Measurements from ENCODE around the gene ZNF497.
A peak's percentile ranks its signal among the peaks of the same experiment; 100 is the strongest.
"Not testable (repeated sequence)": the region's sequence is repeated elsewhere in the genome, so short reads cannot be mapped to it uniquely, and the experiment has no call there.

Gene ZNF497

DNA sequence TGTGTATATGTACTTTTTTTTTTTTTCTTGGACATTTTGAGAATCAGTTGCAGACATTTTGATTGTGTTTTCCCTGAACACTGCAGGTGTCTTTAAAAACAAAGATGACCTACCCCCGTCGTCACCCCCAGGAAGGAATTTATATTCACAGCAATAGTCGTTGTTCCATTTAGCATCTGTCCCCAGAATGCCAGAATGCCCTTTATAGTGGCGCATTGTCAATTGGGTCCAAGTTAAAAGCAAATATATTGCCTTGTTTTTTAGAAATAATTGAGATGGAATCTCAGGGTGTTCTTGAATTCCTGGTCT is 31.1 kb upstream of the ZNF497 start:
- no peak for DNase-seq

DNA sequence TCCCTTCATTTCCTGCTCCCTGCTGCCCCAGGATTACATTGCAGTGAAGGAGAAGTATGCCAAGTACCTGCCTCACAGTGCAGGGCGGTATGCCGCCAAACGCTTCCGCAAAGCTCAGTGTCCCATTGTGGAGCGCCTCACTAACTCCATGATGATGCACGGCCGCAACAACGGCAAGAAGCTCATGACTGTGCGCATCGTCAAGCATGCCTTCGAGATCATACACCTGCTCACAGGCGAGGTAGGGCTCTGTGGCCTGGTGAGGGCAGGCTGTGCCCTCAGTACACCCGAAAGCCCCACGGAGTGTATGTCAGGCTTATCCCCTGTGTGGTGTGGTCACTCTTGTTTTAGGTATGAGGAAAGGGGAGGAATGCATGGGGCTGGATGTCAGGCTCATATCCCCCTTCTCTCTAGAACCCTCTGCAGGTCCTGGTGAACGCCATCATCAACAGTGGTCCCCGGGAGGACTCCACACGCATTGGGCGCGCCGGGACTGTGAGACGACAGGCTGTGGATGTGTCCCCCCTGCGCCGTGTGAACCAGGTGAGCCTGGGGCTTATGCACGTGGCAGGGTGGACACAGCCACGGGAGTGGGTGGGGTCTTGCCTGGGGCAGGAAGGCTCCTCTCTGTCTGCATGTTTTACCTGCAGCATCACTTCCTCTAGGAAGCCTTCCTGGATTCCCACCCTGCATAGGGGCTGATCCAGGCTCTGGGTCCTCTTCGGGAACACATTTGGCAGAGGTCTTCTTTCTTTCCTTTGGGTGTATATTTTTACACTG is 30.6 kb upstream of the ZNF497 start:
- no peak for DNase-seq

DNA sequence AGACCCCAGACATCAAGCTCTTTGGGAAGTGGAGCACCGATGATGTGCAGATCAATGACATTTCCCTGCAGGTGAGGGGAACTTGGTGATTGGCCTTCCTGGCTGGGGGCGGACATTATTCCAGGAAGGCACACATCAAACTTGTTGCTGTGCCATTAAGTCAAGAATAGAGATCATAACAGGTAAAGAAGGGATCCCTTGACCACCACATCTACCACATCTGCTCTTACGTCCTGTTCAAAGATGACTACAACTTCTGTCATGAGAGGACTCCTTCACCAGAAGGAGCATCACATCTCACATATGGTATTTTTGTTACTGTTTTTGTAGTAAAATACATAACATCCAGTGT is 25.6 kb upstream of the ZNF497 start:
- DNase-seq: no peak

DNA sequence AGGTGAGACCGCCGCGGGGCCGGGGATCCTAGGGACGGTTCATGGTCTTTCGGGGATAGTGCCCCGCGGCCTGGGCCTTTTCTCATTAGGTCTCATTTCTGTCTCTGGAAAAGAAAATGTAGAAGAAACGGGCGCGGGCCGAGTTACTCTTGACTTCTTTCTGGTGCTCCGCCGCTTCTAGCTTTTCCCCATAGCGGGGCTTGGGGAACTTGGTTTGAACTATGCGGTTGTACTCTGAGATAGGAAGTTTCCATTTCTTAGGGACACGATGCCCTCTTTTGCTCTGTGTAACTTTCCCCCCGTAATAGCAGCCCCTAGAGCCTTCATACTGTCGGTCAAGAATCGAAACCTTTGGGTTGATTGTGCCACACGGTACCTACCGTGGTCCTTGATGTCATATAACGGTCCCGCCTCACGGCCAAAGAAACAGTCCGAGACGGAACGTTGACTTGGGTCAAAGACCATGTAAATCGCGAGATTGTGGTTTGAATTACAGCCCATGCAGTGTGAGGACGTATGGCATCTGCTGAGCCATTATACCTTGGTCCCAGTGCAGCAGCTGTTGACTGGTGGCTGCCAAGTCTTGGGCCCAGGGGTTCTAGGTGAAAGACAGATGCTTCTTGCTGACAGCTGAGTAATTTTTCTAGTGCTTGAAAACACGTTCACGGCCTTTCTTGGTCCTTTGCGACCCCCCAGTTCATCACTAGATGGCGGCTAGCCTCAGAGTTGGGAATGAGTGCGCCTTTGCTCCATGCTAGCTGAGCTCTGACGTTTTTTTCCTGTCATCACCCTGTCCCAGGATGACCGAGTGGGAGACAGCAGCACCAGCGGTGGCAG is 25.0 kb upstream of the ZNF497 start:
- no peak for DNase-seq

DNA sequence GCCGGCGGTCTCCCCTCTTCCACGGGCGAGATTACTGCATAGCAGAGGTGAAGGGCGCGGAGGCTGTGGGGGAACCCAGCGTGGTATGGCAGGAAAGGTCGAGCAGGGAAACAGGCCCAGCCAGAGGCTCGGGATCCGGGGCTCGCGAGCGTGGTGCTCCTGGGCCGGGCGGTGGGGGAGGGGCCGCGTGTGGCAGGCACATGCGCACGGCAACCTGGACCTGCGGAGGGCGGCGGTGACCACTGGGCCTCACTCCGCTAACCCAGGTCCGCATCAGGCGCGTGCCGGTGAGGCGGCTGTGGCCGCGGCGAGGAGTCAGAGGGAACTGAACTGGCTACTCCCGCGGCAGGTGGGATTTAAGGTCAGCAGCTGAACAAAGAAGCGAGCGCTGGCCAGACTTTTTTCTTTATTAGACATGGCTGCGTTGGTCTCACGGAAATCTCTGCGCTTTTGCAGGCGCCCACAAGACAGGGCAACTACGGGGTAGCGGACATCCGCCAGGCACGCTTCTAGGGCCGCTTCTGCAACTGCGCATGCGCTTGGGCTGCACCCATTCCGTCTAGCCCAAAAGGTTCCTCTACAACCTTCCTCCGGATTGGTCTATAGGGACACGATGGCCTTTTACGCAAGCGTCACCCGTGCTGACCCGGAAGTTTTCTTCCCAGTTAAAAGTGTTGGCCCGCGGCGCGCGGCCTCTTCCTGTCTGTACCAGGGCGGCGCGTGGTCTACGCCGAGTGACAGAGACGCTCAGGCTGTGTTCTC is 24.2 kb upstream of the ZNF497 start, which contains the start of gene RPS5:
Gene RPS5, plus strand, starts transcription at position 694 of the 762 bp plus-strand sequence. CDS start 869 bp downstream, outside the sequence.
- DNase-seq: peak; percentile 92 to 95

DNA sequence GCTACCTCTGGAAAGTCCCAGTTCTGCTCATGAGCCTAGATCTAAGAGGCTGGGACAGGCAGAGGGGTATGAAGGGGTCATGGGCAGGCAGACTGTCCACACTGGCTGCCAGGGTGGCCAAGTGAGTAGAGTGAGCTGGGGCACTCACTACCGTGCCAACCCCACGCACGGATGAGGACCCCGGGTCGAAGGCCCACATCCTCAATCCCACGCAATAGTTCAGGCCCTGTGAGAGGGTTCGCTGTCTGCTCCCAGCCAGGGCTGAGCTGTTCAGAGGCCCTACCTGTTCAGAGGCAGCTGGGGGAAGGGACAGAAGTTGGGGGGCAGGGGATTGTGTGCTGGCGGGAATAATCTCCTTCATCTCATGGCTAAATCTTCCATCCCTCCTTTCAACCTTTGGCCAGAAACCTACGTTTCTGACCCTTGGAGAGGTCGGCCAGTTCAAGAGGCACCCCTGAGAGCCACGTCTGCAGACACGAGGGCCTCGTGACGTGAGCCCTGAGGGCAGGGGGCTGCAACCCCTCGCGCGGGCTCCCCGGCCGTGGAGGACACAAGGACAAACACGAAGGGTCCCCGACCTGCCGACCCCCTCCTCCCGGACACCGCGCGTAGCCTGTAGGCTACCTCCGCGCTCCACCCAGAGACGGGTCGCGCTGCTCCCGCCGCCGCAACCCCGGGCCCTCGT is 23.5 kb upstream of the ZNF497 start:
- peak; percentile 46 to 47 for DNase-seq

DNA sequence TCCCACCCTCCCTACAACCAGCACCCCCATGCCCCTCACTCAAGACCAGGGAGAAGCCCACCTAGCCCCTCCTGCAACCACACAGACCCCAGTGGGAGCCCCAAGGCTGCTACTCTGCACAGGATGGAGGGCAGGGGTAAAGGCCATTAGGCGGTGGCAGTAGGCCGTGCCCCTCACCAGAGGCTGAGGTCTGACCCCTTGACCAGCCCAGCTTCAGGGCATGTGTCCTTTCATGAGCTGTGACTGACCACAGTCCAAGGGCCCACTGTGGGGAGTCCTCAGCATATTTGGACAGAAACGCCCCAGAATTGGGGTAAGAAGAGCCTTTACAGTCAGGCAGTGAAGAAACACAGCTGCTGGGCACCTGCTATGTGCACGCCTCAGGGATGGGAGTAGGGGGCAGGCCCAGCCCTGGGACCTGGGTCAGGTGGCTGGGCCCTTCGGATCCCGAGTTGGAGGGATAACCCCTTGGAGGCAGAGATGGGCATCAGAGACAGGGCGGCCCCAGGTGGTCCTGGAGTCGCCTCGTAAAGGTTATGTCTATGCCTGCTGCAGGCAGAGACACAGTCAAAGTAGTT is 22.9 kb upstream of the ZNF497 start:
- no peak for DNase-seq

DNA sequence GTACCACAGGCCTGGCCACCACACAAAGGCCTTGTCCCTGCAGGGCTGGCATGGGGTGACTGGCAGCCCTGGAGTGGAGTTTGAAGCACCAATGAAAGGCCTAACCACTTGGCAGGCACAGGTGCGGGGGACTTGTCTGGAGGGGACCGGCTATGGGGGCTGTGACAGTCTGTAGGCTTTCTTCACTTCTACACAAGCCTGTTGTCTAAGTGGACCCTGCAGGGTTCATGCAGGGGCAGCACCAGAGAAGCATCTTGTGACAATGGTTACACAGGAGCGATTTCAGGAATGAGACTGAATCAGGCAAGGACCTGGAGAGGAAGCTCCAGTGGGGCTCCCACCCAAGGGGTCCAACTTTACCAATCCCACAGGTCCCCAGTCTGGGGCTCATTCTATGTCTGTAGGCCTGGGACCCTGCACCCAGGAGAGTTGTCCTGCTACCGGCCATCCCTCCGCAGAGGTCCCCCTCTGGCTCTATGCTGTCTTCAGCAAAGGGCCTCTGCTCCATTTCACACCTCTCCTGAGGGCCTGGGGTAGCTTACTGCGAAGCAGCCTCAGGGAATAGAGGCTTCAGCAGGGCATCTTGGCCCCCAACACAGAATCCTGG is 20.5 kb upstream of the ZNF497 start:
- no peak for DNase-seq

DNA sequence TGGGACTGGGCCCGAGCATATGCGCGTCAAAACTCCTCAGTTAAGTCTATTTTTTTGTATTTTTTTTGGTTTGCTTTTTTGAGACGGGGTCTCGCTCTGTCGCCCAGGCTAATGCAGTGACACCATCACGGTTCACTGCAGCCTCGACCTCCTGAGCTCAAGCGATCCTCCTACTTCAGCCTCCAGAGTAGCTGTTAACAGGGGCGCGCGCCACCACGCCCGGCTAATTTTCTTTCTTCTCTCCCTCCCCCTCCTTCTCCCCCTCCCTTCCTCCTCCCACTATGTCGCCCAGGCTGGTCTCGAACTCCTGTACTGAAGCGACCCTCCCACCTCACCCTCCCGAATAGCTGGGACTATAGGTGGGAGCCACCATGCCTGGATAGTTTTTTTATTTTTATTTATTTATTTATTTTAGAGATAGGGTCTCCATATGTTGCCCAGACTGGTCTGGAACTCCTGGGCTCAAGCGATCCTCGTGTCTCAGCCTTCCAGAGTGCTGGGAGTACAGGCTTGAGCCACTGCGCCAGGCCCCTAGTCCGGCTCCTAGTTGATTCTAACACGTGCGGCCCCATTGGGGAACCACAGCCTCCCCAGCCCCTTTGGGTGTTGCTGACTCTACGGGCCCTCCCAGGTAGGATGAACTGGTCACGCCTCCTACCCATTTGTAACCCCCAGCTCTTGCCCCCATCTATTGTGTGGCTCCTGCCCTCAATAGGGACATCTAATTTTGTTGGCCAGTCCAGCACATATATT is 19.1 kb upstream of the ZNF497 start:
- DNase-seq: no peak

DNA sequence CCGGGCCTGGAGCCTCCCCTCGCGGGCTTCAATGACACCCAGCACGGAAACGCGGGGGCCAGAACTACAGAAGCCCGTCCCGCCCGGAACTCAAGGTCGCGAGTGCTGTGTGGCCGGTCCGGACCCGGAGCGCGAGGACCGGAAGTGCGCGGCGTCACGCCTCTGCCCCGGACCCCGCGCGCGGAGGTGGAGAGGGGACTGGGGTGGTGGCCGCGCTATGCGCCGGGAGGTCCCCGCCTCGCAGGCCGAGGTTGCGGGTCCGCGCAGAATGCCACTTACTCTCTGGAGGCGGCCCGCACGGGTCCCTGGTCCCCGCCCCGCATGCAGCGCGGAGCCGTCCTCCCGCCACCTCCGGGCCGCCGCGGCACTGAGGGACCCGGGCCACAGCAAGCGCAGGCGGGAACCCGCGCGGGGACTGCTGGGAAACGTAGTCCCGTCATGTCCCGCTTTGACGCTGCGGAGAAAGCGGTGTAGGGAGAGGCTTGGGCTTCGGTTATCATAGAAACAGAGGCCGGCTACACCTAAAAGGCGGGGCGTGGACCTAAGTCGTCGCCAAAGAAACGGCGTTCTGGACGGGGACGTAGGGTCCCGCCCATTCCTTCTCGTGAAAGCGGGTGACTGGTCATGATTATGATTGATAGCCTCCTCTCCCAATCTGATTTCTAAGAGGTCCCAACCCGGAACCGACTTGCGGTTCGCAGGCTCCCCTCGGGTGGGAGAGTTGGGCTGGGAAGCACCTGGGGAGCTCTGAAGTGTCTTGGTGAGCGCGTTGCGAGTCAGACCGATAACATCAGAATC is 18.3 kb upstream of the ZNF497 start, which contains the start of gene ZNF837:
Gene ZNF837, minus strand, starts transcription at position 369 of the 798 bp plus-strand sequence. CDS start 11,698 bp downstream, outside the sequence.
- DNase-seq: peak; percentile 95 to 97

DNA sequence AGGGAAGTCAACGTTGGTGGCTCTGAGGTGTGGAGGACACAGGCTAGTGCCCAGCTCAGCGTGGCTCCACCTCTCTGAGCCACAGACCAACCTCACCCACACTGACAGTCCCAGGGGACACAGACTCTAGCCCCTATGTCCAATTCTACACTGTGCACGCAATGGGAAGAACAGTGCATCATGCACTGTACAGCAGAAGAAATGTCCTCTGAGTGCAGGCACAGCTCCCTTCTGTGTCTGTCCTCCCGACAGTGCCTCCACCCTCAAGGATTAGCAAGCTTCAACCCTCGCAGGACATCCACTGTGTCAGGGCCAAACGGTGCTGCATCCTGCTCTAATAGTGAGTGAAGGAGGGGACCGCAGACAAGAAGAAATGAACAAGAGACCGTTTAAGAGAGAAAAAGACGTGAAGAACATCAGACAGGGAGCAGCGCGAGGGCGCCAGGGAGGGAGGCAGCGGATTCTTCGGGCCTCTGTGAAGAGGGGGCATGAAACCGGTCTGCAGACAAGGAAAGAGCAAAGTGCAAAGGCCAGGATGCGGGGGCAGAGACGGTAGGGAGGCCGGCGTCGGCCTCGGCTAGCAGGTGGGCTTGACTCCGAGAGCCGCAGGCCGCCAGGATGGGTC is 17.6 kb upstream of the ZNF497 start:
- peak in 1 of 2 experiments; percentile 28 for DNase-seq

DNA sequence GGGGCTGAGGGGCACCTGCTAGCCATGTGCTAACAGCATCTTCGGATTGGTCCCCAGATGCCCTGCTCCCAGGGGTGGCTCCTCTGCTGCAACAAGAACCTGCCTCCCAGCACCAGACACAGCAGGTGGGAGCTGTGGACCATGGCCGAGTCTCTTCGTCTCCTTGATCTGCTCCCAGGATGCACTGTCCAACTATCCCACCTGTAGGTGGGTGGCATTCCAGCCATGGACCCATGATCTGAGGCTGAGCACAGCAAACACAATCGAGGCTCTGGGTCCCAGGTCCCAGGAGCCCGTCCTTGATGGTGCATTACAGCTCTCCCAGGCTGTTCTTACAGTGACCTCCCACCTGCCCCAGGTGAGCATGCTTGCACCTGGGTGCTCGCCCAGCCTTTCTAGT is 16.7 kb upstream of the ZNF497 start:
- no peak for DNase-seq

DNA sequence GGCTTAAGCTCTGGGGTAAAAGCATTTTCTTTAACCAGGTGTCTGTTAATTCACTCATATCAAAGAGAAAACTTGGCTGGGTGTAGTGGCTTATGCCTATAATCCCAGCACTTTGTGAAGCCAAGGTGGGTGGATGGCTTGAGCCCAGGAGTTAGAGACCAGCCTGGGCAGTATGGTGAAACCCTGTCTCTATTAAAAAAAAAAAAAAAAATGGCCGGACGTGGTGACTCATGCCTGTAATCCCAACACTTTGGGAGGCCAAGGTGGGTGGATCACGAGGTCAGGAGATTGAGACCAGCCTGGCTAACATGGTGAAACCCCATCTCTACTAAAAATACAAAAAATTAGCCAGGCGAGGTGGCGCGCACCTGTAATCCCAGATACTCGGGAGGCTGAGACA is 14.2 kb upstream of the ZNF497 start:
- not testable (repeated sequence) for DNase-seq

DNA sequence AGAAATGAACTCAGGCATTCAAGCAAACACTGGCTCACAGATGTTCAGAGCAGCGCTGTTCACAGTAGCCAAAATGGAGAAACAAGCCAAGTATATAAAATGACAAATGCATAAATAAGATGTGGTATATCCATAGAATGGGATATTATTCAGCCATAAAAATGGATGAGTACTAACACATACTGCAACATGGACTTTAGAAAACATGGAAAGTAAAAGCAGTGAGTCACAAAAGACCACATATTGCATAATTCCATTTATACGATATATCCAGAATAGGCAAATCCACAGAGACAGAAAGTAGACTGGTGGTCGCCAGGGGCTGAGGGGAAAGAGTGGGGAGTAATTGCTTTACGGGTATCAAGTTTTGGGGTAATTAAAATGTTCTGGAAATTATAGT is 11.6 kb upstream of the ZNF497 start:
- DNase-seq: no peak

DNA sequence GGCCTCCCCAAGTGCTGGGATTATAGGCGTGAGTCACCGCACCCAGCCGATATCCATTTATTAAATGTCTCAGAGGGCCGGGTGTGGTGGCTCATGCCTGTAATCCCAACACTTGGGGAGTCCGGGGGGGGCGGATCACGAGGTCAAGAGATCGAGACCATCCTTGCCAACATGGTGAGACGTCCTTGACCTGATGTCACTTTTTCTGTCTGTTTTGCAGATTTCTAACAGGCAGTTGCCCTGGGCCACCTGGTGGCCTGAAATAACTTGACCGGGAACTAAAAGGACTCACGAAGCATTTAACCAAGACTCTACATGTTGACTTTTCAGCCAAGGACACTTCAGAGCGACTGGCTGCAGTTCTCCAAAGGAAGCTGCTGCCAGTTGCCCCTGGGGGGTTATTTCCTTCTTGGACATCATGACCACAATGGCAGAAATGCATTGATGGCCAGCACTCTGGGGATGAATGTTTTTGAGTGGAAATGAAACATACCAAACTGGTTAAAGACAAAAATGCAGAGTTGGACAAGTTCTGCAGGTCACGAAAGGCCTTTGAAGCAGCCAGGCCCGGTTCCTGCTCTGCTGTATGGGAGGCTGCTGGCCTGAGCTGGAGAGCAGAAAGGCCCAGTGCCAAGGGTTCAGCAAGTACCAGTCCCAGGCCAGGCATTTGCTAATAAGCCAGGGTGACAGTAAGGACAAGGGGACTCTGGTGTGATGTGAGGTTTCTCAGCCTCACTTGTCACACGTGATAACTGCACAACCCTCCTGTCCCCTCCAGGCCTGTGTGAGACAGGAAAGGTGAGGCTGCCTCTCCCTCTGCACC is 10.0 kb upstream of the ZNF497 start:
- DNase-seq: no peak

DNA sequence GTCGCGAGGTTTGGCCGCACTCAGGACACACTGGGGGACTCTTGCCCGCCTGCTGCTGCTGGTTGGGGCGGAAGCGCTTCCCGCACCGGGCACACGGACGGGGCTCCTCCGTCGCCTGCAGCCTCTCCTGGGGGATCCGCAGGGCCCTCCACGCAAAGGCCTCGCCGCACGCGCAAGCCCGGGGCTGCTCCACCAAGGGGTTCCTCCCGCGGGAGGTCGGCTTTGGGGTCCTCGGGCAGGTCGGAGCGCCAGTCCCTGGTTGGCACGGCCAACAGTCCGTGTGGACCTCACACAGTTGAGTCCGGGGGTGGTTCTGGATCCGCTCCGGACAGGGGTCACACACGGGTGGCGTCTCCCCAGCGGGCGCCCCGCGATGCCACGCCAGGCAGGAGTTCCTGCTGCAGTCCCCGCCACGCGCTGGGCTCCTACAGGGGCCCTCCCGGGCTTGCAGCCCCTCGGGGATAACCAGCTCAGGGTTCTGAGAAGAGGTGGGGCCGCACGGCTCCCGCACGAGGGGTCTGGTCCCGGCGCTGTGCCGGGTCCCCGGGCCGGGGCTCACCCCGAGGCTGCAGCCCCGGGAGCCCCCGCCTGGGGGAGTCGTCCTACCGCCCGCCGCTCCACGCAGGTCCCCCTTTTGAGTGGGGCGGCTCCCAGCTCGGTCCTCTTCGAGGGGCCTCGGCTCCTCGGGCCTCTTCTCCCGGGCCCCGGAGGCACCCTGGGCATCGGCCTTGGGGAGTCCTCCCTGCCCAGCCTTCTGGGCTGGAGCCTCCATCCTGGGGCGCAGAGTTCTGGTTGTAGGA is 6.2 kb upstream of the ZNF497 start:
- DNase-seq: no peak

DNA sequence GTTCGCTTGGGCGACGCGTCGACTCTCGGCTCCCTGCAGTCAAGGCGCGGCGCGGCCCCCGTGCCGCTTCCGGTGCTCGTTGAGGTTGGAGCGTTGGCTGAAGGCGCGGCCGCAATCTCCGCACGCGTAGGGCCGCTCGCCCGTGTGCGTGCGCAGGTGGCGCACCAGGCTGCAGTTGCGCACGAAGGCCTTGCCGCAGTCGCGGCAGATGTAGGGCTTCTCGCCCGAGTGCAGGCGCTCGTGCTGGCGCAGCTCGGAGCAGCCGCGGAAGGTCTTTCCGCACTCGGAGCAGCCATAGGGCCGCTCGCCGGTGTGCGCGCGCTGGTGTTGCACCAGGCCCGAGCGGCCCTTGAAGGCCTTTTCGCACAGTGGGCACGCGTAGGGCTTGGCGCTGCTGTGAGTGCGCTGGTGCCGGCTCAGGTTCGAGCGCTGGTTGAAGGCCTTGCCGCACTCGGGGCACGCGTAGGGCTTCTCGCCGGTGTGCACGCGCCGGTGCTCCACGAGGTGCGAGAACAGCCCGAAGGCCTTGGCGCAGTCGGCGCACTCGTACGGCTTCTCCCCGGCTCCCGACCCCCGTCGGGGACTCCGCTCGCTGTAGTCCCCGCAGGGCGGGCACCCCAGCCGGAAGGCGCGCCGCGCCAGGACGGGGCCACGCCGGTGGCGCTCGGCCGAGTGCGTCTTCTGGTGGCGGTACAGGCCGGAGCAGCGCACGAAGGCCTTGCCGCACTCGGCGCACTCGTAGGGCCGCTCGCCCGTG is 5.3 kb upstream of the ZNF497 start:
- no peak for DNase-seq

Data from activated CD4-positive, alpha-beta T cell treated with anti-CD3 and anti-CD28 coated beads, Interleukin-2, amount 50 U/mL, for 48 hours (primary cell).